ENCODE measurements around the gene SETD1A.

- TF ChIP-seq POLR2A (IDR thresholded peaks at IDR 0.05; ENCODE audit: low read length) (no peak), GATA1 (IDR thresholded peaks at IDR 0.05; ENCODE audit: low read depth, low read length) (no peak)
These were observed 5.8 kb upstream of the SETD1A start for GRCh38 chr16:30951750-30952149.
